HFF-Myc (cell line): ENCODE measurements around the gene PNMA1.

Source experiments
- DNase-seq: peaks from one replicate; pipeline ENCODE4 v3.0.0-alpha.2; 2011; ENCODE audit warnings: low read depth; ENCODE audit errors: extremely low read depth
- H3K4me3 ChIP-seq: replicated peaks from 2 replicates; pipeline ENCODE4 v1.5.1; 2011; ENCODE audit warnings: low read depth, mild to moderate bottlenecking, control low read depth, low read length
- TF ChIP-seq, protein P1 (sequence below): IDR thresholded peaks from 2 replicates; pipeline ENCODE4 v1.5.1; 2012; ENCODE audit warnings: mild to moderate bottlenecking, low read depth, low read length, control low read depth; ENCODE audit errors: missing control alignments

PNMA1 gene

GRCh38 chr14:73666583-73666982, 47.6 kb downstream of the PNMA1 start:
- TF ChIP-seq, protein P1, sequence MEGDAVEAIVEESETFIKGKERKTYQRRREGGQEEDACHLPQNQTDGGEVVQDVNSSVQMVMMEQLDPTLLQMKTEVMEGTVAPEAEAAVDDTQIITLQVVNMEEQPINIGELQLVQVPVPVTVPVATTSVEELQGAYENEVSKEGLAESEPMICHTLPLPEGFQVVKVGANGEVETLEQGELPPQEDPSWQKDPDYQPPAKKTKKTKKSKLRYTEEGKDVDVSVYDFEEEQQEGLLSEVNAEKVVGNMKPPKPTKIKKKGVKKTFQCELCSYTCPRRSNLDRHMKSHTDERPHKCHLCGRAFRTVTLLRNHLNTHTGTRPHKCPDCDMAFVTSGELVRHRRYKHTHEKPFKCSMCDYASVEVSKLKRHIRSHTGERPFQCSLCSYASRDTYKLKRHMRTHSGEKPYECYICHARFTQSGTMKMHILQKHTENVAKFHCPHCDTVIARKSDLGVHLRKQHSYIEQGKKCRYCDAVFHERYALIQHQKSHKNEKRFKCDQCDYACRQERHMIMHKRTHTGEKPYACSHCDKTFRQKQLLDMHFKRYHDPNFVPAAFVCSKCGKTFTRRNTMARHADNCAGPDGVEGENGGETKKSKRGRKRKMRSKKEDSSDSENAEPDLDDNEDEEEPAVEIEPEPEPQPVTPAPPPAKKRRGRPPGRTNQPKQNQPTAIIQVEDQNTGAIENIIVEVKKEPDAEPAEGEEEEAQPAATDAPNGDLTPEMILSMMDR, result no peak
- no peak for DNase-seq
- no peak overlapping the region for H3K4me3 ChIP-seq

GRCh38 chr14:73665130-73665529, 49.1 kb downstream of the PNMA1 start:
- no peak overlapping the region for H3K4me3 ChIP-seq
- DNase-seq, result no peak
- TF ChIP-seq, protein P1, result no peak

DNA sequence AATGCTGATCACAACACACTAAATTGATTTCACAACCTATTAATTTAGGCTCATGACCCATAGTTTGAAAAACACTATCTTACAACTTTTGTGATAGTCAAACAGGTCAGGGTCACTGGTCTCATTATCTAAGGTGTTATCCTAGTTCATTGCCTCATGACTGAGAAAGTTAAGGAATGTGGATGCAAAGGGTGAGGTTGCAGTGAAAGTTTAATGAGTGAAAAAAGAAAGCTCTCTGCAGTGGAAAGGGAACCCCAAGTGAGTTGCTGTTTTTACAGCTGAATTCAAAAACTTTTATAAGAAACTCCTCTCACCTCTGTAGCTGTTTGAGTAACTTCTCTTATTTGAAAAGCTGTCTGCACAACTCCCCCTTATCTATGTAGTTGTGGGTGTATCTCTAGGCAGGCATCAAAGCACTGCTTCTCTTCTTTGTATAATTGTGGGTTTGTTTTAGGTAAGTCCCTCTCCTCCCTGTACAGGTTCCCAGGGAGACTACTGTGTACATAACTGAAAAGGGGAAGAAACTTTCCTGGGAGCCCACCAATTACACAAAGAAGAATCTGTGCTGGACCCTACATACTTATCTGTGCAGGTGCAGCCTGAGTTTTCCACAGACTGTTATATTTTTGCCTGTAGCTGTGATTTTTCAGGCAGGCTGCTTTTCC, 50.5 kb downstream of the PNMA1 start:
- DNase-seq, result no peak
- TF ChIP-seq, protein P1, result no peak
- H3K4me3 ChIP-seq, result no peak overlapping the region

DNA sequence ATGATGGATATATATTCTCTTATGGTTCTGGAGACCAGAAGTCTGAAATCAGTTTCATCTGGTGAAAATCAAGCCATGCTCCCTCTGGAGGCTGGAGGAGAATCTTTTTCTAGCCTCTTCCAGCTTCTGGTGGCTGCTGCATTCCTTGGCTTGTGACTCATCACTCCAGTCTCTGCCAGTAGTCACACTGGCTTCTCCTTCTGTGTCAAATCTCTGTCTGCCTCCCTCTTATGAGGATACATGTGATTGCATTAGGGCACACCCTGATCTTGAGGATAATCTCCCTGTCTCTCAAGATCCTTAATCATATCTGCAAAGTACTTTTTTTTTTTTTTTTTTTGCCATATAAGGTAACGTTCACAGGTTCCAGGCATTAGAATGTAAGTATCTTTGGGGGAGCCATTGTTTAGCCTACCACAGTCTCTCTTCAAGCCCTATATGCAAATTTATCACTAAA, 51.7 kb downstream of the PNMA1 start:
- DNase-seq, result peak; percentile 95
- TF ChIP-seq, protein P1, result peak; percentile 59

DNA sequence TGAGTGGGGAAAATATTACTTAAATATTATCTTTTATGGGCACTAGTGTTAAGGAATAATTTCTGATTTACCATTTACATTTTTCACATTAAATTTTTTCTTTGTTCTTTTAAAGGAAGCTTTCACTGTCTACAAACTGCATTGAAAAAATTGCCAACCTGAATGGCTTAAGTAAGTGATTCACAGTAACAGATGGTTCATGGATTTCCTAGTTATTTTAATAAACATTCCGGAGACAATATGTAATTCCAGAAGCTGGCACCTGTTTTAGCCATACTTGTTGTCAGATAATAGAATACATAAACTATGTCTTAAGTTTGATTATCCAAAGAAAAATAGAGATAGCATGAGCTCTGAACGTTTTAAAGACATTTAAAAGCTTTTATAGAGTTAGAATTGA, 52.3 kb downstream of the PNMA1 start:
- no peak for DNase-seq
- TF ChIP-seq, protein P1, result no peak
- no peak overlapping the region for H3K4me3 ChIP-seq

More for the DNA sequence above, 51.7 kb downstream of the PNMA1 start:
- no peak overlapping the region for H3K4me3 ChIP-seq
